Globus pallidus (tissue), 1 donor: ENCODE results near the gene KDM3B.

Source experiments
- DNase-seq: peaks from one replicate; pipeline ENCODE4 v3.0.0-alpha.2; 2015; ENCODE audit warnings: low spot score

Gene KDM3B

GRCh38 chr5:138346889-138347288 is 5.6 kb upstream of the KDM3B start:
- no peak for DNase-seq

GRCh38 chr5:138349852-138350562 is 2.5 kb upstream of the KDM3B start:
- DNase-seq = no peak

GRCh38 chr5:138350563-138350890 is 2.0 kb upstream of the KDM3B start:
- DNase-seq = no peak

GRCh38 chr5:138351056-138351455 is 1.4 kb upstream of the KDM3B start:
- no peak for DNase-seq

GRCh38 chr5:138351517-138351916 is 968 bp upstream of the KDM3B start:
- DNase-seq = no peak

- peak; percentile 70 for DNase-seq
Observed at GRCh38 chr5:138352722-138353559, 456 bp downstream of the KDM3B start.

GRCh38 chr5:138353560-138354080 is 1.1 kb downstream of the KDM3B start:
- no peak for DNase-seq

GRCh38 chr5:138354387-138354786 is 1.9 kb downstream of the KDM3B start:
- no peak for DNase-seq

- DNase-seq = peak; percentile 65
Observed at GRCh38 chr5:138354926-138355378, 2.5 kb downstream of the KDM3B start.

- no peak for DNase-seq
Observed at GRCh38 chr5:138359621-138360020, 7.1 kb downstream of the KDM3B start.

GRCh38 chr5:138360941-138361452 is 8.5 kb downstream of the KDM3B start:
- no peak for DNase-seq

GRCh38 chr5:138364576-138364975 is 12.1 kb downstream of the KDM3B start:
- DNase-seq = no peak

- DNase-seq = no peak
Observed at GRCh38 chr5:138366632-138367382, 14.3 kb downstream of the KDM3B start.

- no peak for DNase-seq
Observed at GRCh38 chr5:138369261-138369660, 16.8 kb downstream of the KDM3B start.

- DNase-seq = no peak
Observed at GRCh38 chr5:138369706-138370105, 17.2 kb downstream of the KDM3B start.

GRCh38 chr5:138370537-138370936 is 18.1 kb downstream of the KDM3B start:
- DNase-seq = no peak

- DNase-seq = no peak
Observed at GRCh38 chr5:138371454-138371853, 19.0 kb downstream of the KDM3B start.

GRCh38 chr5:138372225-138372624 is 19.7 kb downstream of the KDM3B start:
- DNase-seq = no peak

GRCh38 chr5:138372653-138373052 is 20.2 kb downstream of the KDM3B start:
- DNase-seq = no peak

- DNase-seq = no peak
Observed at GRCh38 chr5:138382347-138382746, 29.9 kb downstream of the KDM3B start.

- peak; percentile 63 for DNase-seq
Observed at GRCh38 chr5:138385660-138386059, 33.2 kb downstream of the KDM3B start.

- DNase-seq = peak; percentile 64
Observed at GRCh38 chr5:138386290-138386689, 33.8 kb downstream of the KDM3B start.
